Vagina (tissue), 2 donors: ENCODE data around the gene HAUS7.

Experiments
- POLR2A ChIP-seq, 2 donors: fragments of 450-650 bp; IDR thresholded peaks; one replicate each; pipeline ENCODE4 v1.6.1; 2017; ENCODE audit warnings: antibody characterized with exemption in 2 of 2, mild to moderate bottlenecking in 2 of 2, moderate library complexity in 2 of 2
- TF ChIP-seq, protein P1 (sequence below), 3 experiments: fragments of 450-650 bp in 2 of 3; fragments of 200-600 bp in 1 of 3; sonication (generic) in 1 of 3; IDR thresholded peaks; one replicate each; pipeline ENCODE4 v1.5.1; 2017 to 2019; ENCODE audit warnings: antibody characterized with exemption in 3 of 3, mild to moderate bottlenecking in 2 of 3, moderate library complexity in 2 of 3

DNA sequence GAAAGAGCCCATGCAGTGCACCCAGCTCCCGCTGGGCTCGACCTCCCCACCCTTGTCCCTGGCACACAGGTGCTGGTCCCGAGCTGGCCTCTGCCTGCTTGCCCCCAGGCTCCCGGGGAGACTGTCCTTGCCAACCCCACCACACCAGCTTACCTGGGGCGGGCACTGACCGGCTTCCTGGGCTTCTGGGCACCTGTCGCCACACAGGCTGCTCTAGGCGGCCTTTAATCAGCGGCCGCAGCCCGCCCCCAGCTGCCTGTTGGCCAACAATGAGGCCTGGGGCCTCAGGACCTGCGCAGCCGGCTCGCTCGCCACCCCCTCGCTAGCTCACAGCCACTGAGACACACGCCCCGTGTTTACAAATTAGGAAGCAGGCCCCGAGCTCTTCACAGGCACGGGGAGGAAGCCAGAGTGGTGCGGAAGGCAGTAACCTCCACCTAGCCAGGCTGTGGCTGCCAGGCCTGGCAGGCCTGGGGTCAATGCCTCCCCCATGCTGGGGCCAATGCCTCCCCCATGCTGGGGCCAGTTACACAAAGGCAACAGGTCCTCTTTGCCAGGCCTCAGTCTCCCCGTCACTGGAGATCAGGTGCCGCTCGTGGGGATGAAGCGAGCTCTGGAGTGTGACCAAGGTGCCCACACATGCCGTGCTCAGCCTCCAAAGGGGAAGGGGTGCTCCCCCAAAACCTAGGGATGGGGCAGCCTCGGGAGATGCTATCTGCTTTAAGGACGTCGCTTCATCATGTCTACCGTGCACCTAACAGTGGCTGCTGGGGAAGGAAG lies 24.3 kb downstream of the HAUS7 start, which contains the start of gene TREX2:
- TF ChIP-seq, protein P1, sequence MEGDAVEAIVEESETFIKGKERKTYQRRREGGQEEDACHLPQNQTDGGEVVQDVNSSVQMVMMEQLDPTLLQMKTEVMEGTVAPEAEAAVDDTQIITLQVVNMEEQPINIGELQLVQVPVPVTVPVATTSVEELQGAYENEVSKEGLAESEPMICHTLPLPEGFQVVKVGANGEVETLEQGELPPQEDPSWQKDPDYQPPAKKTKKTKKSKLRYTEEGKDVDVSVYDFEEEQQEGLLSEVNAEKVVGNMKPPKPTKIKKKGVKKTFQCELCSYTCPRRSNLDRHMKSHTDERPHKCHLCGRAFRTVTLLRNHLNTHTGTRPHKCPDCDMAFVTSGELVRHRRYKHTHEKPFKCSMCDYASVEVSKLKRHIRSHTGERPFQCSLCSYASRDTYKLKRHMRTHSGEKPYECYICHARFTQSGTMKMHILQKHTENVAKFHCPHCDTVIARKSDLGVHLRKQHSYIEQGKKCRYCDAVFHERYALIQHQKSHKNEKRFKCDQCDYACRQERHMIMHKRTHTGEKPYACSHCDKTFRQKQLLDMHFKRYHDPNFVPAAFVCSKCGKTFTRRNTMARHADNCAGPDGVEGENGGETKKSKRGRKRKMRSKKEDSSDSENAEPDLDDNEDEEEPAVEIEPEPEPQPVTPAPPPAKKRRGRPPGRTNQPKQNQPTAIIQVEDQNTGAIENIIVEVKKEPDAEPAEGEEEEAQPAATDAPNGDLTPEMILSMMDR (IDR thresholded peaks at IDR 0.05) = no peak
- TF ChIP-seq POLR2A (IDR thresholded peaks at IDR 0.05) = no peak
